GM12878 (cell line): ENCODE data around the gene RAD51B. TPM values are rescaled to one million over a fixed set of nuclear protein-coding genes. Genes with fewer than 3 reads are reported as not detected.

Experiments used
- ATAC-seq: fragments of 200-7000 bp; cut with Tn5 transposase; 3 replicates; pipeline ENCODE4 v1.9.1; 2020; ENCODE audit warnings: mild to moderate bottlenecking, moderate library complexity
- BruUV-seq: library from RNA; stranded (reverse); fragments of 400-500 nt; replicated peaks from 2 replicates; lab custom pipeline; 2021; lab: Mats Ljungman, UMichigan
- CTCF ChIA-PET: fragments of 300-600 bp; sonication (Branson Sonifier 250); formaldehyde crosslinking; extraction: SDS; loops from one replicate; lab custom pipeline; 2021; ENCODE audit warnings: inconsistent platforms; lab: Yijun Ruan, JAX
- POLR2A ChIA-PET: fragments of 350-600 bp; formaldehyde crosslinking; extraction: SDS; loops from one replicate; lab custom pipeline; 2021; ENCODE audit warnings: inconsistent platforms; lab: Charles Lee
- RAD21 ChIA-PET: fragments of 300-600 bp; sonication (Branson Sonifier 250); formaldehyde crosslinking; loops from one replicate; lab custom pipeline; 2023; ENCODE audit warnings: antibody characterized with exemption; ENCODE audit not compliant: unreplicated experiment; lab: Charles Lee
- SMC1A ChIA-PET: fragments of 300-600 bp; sonication (Branson Sonifier 250); formaldehyde crosslinking; loops from one replicate; lab custom pipeline; 2023; ENCODE audit not compliant: unreplicated experiment, uncharacterized antibody; lab: Charles Lee
- DNase-seq: peaks from one replicate; pipeline ENCODE4 v3.0.0-alpha.2; 2011; ENCODE audit warnings: low read depth, low spot score
- FAIRE-seq: peaks from 3 replicates; lab custom pipeline; 2011; peaks lifted over from hg19 to GRCh38; lab: Jason Lieb, UNC
- H2AFZ ChIP-seq: 2 replicates; pipeline ENCODE4 v1.6.0; 2011; ENCODE audit warnings: low read depth, low read length, control low read depth; ENCODE audit not compliant: control insufficient read depth
- H3K27ac ChIP-seq: 2 replicates; pipeline ENCODE4 v1.5.1; 2011; ENCODE audit warnings: control low read depth; ENCODE audit not compliant: control insufficient read depth, insufficient read depth
- H3K27me3 ChIP-seq, 2 experiments: replicated peaks in 1 of 2; 2 replicates each; pipeline versions ENCODE4 v1.6.0 to v1.6.1; 2011; ENCODE audit warnings: low read length in 1 of 2; ENCODE audit not compliant: control insufficient read depth in 2 of 2, insufficient read depth in 2 of 2
- H3K36me3 ChIP-seq, 2 experiments: 2 replicates each; pipeline ENCODE4 v1.5.1; 2011; ENCODE audit warnings: low read length in 1 of 2; ENCODE audit not compliant: control insufficient read depth in 2 of 2, insufficient read depth in 2 of 2
- H3K4me1 ChIP-seq: 2 replicates; pipeline ENCODE4 v1.6.1; 2011; ENCODE audit warnings: mild to moderate bottlenecking, low read length, moderate library complexity, mixed read lengths; ENCODE audit not compliant: control insufficient read depth, insufficient read depth
- H3K4me2 ChIP-seq: 2 replicates; pipeline ENCODE4 v1.6.0; 2011; ENCODE audit warnings: control low read depth; ENCODE audit not compliant: control insufficient read depth, insufficient read depth
- H3K4me3 ChIP-seq: fragments of 200-600 bp; sonication (generic); 2 replicates; pipeline ENCODE4 v1.5.1; 2016
- H3K79me2 ChIP-seq: 2 replicates; pipeline ENCODE4 v1.6.0; 2011; ENCODE audit warnings: low read length; ENCODE audit not compliant: control insufficient read depth, insufficient read depth
- H3K9ac ChIP-seq: 2 replicates; pipeline ENCODE4 v1.8.0; 2011; ENCODE audit warnings: low read length, control low read depth, mixed read lengths; ENCODE audit not compliant: control insufficient read depth, insufficient read depth
- H3K9me3 ChIP-seq: replicated peaks from 3 replicates; pipeline ENCODE4 v1.5.1; 2011; ENCODE audit warnings: mild to moderate bottlenecking, low read length; ENCODE audit not compliant: control insufficient read depth, insufficient read depth
- H4K20me1 ChIP-seq: 2 replicates; pipeline ENCODE4 v1.6.0; 2011; ENCODE audit not compliant: control insufficient read depth, insufficient read depth
- BRCA1 ChIP-seq: IDR thresholded peaks from 2 replicates; pipeline ENCODE4 v1.6.1; 2011; ENCODE audit warnings: low read depth, low read length, improper control_type of control experiment
- CBX3 ChIP-seq: fragments of 200-600 bp; sonication (generic); IDR thresholded peaks from 2 replicates; pipeline ENCODE4 v1.6.1; 2016; ENCODE audit warnings: low read depth, borderline replicate concordance
- GATAD2B ChIP-seq: fragments of 450-650 bp; conservative IDR thresholded peaks from 2 replicates; pipeline ENCODE4 v1.6.1; 2017; ENCODE audit warnings: low read depth, mild to moderate bottlenecking, moderate library complexity
- HDAC2 ChIP-seq: fragments of 200-600 bp; sonication (generic); IDR thresholded peaks from 2 replicates; pipeline ENCODE4 v1.6.1; 2017
- LARP7 ChIP-seq: fragments of 450-650 bp; IDR thresholded peaks from 2 replicates; pipeline ENCODE4 v1.6.1; 2017; ENCODE audit warnings: mild to moderate bottlenecking
- PBX3 ChIP-seq: IDR thresholded peaks from 2 replicates; pipeline ENCODE4 v1.6.1; 2011; ENCODE audit warnings: mild to moderate bottlenecking, low read depth, low read length, moderate library complexity; ENCODE audit not compliant: insufficient replicate concordance
- SMARCA5 ChIP-seq: fragments of 450-650 bp; IDR thresholded peaks from 2 replicates; pipeline ENCODE4 v1.6.1; 2017; ENCODE audit warnings: mild to moderate bottlenecking
- ZBTB33 ChIP-seq: fragments of 450-650 bp; IDR thresholded peaks from 2 replicates; pipeline ENCODE4 v1.6.1; 2017; ENCODE audit warnings: mild to moderate bottlenecking
- in situ Hi-C: fragments of 300-500 bp; cut with MboI; formaldehyde crosslinking; loops from 9 replicates; pipeline ENCODE4 v1.14.3; 2018; ENCODE audit warnings: mixed read lengths
- intact Hi-C: fragments of 100-400 bp; cut with micrococcal nuclease; formaldehyde crosslinking; loops from one replicate; pipeline ENCODE4 v1.14.2; 2022; ENCODE audit not compliant: unreplicated experiment
- polyA plus RNA-seq, 11 experiments: library from polyadenylated mRNA; depleted of rRNA in 4 of 11; unstranded in 6 of 11; stranded (reverse) in 5 of 11; fragments of >200 nt; fragmentation: Nextera tagmentation in 4 of 11; fragmentation: Illumina TruSeq in 1 of 11; extraction: Ambion mirVana in 4 of 11; extraction: Trizol in 1 of 11; gene quantifications; 1 replicate in 1 of 11; 2 replicates in 10 of 11; pipeline versions ENCODE4 v1.2.1 to v1.2.3, GENCODE V29; 2011 to 2016; ENCODE audit warnings: inconsistent platforms in 2 of 11, missing spikeins in 2 of 11, low read depth in 1 of 11
- total RNA-seq, 4 experiments: library from RNA; depleted of rRNA in 3 of 4; stranded (reverse); fragments of >200 nt in 3 of 4; fragmentation: Illumina TruSeq in 1 of 4; extraction: Trizol in 1 of 4; gene quantifications; 2 replicates each; pipeline versions ENCODE4 v1.2.1 to v1.2.3, GENCODE V29; 2013 to 2021

Gene RAD51B
- total and polyA plus RNA-seq, 10 of the 15 experiments (the other 5 are each of a cell fraction or from before 2014, with no cell fraction given): 9.8 to 26.8 (median 21.3) TPM

- TF ChIP-seq ZBTB33 (no peak), BRCA1 (no peak), LARP7 (no peak), GATAD2B (no peak), CBX3 (no peak), PBX3 (no peak), SMARCA5 (no peak)
Measured at GRCh38 chr14:68127166-68127565, 307.6 kb downstream of the RAD51B start (continued).

GRCh38 chr14:68131907-68132306 lies 312.3 kb downstream of the RAD51B start:
- no peaks in the 10 kb centered on the region for H3K79me2 ChIP-seq
- FAIRE-seq (no peak), ATAC-seq (no peak), DNase-seq (no peak)
- H3K9me3 ChIP-seq: no peaks in the 10 kb centered on the region
- H3K27ac ChIP-seq: no peak overlapping the region
- H3K4me1 ChIP-seq: peaks cover under 1% of the 10 kb centered on the region; the same call in 1 of the 2 replicates
- no peak overlapping the region for H3K9ac ChIP-seq
- TF ChIP-seq HDAC2: no peak
- H3K4me3 ChIP-seq: no peak overlapping the region
- intact Hi-C loops: no loop called here
- RAD21 ChIA-PET: interaction anchor here (0.9 kb wide), 1 partner anchor 41 kb away, joined by 4 read pairs; no protein-coding TSS in a partner anchor
- in situ Hi-C loops: no loop called here
- POLR2A ChIA-PET: interaction anchor here (0.5 kb wide), 1 partner anchor 313 kb away, joined by 3 read pairs; no protein-coding TSS in a partner anchor
- H3K27me3 ChIP-seq: no peaks in the 10 kb centered on the region
- H4K20me1 ChIP-seq: no peaks in the 10 kb centered on the region
- H2AFZ ChIP-seq: no peak overlapping the region
- BruUV-seq: no TSS peak
- no peak overlapping the region for H3K4me2 ChIP-seq
- SMC1A ChIA-PET: interaction anchor here (0.8 to 2.5 kb wide), 8 partner anchors 12 to 294 kb away, joined by 3 to 7 read pairs (median 3); no protein-coding TSS in a partner anchor
- CTCF ChIA-PET: interaction anchor here (0.6 to 1.2 kb wide), 2 partner anchors 41 to 431 kb away, joined by 3 read pairs; no protein-coding TSS in a partner anchor
- no peaks in the 10 kb centered on the region for H3K36me3 ChIP-seq
